NCI-H82 treated with DMSO at 0.1 percent for 48 hours (cell line): ENCODE results near the gene HSPA12B.
"Not testable (repeated sequence)": the region's sequence is repeated elsewhere in the genome, so short reads cannot be mapped to it uniquely, and the experiment has no call there.

Source experiments
- DNase-seq: peaks from one replicate; lab custom pipeline; 2025; ENCODE audit not compliant: unreplicated experiment; lab: John Stamatoyannopoulos, UW

Gene HSPA12B

DNA sequence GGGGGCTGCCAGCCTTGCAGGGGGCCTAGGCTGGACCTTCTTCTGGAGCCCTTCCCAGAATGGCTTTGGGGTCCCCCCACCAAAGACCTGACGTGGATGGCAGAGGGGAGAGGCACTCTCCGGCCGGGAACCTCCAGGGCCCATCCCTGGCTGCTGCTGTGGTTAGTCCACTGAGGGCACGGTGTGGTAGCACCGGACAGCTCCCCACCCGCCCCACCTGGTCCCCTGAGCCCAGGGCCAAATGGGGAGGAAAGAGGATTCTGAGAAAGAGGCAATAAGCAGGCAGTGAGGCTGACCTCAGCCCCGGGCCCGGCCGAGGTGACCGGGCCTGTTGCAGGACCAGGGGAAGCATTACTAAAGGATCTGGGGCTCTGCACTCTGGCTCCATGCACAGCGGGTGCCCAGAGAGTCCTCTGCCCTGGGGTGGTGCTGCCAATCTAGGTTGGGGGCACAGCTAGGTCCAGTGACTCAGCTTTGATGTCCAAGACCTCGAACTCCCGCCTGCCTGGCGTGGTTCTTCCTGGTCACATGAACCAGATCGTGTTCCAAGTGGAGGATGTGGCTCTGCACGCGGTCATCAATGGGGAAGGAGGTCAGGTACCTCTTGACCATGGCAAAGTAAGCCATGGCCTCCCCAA lies 51.9 kb downstream of the HSPA12B start:
- DNase-seq = no peak

GRCh38 chr20:3784863-3785239 lies 52.4 kb downstream of the HSPA12B start:
- DNase-seq = no peak

GRCh38 chr20:3785240-3786125 lies 53.0 kb downstream of the HSPA12B start:
- no peak for DNase-seq

DNA sequence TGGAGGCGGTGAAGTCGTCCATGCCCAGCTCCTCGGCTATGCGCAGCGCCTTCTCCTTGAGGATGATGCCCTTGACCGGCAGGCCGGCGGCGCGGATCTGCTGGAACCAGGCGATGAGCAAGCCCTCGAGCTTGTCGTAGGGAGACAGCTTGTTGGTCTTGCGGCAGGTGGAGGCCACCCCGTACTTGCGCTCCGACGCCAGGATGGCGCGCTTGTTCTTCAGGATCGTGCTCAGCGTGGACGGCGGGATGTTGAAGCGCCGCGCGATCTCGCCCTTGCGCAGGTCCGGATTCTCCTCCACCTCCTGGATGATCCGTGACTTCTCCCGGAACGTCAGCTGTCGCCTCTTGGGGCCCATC lies 53.6 kb downstream of the HSPA12B start:
- DNase-seq = no peak

- DNase-seq = peak; percentile 40
These were observed 54.3 kb downstream of the HSPA12B start, which contains the start of gene CENPB for GRCh38 chr20:3786665-3787323. TSS of gene CENPB (minus strand) at chr20:3786740. CDS start at chr20:3786483, 257 bp downstream.

DNA sequence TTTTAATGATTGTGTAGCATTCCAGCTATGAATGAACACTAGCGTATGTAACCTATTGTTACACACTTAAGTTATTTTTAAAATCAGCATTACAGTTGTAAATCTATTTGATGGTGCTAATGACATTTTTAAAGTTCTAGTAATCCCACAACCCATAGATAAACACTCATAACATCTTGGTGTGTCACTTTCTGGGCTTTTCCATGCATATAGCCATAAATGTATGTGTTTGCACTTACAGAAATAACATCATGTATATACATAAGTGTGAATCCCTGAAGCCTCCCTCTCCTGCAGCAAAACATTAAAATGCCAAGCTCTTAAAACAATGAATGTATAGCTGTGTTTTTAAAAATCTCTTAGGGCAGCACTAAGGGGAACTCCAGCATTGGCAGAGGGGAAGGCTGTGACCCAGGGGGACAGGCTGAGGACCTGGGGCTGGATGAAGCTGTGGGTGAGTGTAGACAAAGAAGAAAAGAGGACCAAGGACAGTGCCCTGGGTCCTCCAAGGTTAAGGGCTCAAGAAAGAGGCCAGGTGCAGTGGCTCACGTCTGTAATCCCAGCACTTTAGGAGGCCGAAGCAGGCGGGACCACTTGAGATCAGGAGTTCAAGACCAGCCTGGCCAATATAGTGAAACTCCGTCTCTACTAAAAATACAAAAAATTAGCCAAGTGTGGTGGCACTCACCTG lies 55.0 kb downstream of the HSPA12B start:
- no peak for DNase-seq

- no peak for DNase-seq
These were observed 56.2 kb downstream of the HSPA12B start for GRCh38 chr20:3788685-3789155.

- not testable (repeated sequence) for DNase-seq
These were observed 56.7 kb downstream of the HSPA12B start for GRCh38 chr20:3789201-3789600.

DNA sequence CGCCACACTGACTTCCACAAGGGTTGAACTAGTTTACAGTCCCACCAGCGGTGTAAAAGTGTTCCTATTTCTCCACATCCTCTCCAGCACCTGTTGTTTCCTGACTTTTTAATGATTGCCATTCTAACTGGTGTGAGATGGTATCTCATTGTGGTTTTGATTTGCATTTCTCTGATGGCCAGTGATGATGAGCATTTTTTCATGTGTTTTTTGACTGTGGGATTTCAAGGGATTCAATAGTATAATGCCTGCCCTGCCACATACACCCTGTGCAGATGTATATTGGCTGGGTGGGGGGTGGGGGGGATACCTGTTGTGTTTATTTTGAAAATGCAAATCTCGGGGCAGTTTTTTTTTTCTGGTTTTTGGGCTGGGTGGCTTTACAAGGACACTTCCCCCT lies 61.7 kb downstream of the HSPA12B start:
- DNase-seq = not testable (repeated sequence)

DNA sequence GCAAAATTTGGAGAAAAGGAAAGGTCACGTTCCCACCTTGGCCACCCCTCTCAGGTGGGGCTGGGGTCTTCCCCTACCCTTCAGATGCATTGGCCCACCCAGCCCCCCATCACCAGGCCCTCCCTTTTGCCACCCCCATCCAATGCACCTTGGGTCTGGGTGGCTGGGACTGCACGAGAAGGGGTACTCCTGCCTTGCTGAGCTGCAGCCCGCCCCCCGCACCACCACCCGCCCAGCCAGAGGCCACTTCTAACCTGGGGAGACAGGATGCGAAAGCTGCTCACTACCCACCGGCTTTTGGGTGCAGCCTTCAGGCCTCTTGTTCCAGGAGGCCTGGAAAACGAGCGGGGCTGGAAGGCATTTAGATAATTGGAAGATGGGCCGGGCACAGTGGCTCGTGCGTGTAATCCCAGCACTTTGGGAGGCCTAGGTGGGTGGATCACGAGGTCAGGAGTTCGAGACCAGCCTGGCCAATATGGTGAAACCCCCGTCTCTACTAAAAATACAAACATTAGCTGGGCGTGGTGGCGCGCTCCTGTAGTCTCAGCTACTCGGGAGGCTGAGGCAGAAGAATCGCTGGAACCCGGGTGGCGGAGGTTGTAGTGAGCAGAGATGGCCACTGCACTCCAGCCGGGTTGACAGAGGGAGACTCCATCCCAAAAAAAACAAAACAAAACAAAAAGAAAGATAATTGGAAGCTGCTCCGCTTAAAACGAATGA lies 62.4 kb downstream of the HSPA12B start:
- DNase-seq = no peak

- peak; percentile 92 for DNase-seq
These were observed 63.3 kb downstream of the HSPA12B start, which contains the start of gene CDC25B for GRCh38 chr20:3795511-3796468. TSS of gene CDC25B (plus strand) at chr20:3796310. CDS start at chr20:3796532, 222 bp downstream.

DNA sequence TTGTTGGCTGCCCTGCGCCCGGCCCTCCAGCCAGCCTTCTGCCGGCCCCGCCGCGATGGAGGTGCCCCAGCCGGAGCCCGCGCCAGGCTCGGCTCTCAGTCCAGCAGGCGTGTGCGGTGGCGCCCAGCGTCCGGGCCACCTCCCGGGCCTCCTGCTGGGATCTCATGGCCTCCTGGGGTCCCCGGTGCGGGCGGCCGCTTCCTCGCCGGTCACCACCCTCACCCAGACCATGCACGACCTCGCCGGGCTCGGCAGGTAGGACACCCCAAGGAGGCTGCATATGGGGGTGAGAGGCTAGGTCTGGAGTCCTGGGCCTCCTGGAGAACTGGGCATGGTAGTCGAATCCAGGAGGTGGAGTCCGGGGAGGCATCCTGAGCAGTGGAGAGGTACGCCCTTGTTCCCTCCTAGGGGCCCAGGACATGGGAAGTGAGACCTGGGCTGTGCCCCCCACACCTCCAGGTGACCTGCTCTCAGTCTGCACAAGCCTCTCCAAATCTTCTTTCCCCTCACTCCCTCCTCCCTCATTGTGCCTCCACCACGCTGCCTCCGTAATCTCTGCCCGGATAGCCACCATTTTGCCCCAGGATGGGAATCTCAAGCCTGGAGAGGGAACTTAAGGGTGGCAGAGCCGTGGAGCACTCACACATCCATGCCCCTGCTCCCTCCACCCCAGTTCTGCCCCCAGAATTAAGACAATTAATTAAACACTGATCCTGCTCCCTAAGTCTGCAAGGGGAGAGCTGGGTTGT lies 64.2 kb downstream of the HSPA12B start:
- no peak for DNase-seq

DNA sequence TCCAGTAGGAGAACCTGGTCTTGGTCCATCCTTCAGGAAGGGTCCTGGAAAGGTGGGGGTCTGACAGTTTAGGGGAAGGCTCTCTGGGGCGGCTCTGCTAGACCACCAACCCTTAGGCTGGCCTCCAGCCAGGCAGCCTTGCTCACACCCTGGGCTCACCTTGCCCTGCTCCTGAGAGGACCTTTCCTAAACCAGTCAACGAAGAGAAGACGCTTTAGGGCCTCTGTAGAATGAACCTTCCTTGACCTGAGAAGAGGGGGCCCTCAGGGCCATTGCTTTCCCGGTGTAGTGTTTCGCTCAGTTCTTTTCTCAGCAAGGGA lies 64.7 kb downstream of the HSPA12B start:
- no peak for DNase-seq

- DNase-seq = no peak
These were observed 65.3 kb downstream of the HSPA12B start for GRCh38 chr20:3797592-3798372.

DNA sequence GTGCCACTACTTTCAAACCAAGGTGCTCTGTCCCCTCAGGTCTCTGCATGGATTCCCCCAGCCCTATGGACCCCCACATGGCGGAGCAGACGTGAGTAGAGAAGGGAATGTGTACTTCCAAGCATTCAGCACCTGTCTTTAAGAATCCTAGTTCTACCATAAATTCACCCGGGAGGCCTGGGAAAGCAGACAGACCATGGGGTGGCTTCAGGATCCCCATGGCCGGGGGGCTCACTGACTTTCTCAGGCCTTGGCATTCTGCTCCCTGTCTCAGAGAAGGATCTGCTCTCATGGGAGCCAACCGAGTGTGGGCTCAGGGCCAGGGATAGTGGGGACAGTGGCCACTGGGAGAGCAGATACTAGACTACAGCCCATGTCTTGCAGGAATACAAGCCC lies 65.9 kb downstream of the HSPA12B start:
- no peak for DNase-seq

- no peak for DNase-seq
These were observed 66.4 kb downstream of the HSPA12B start for GRCh38 chr20:3798908-3799248.

- DNase-seq = no peak
These were observed 67.9 kb downstream of the HSPA12B start for GRCh38 chr20:3800256-3800877.

- no peak for DNase-seq
These were observed 68.4 kb downstream of the HSPA12B start for GRCh38 chr20:3800878-3801260.
